GM23248 (cell line): ENCODE measurements around the gene PTGFRN. TPM values are rescaled to one million over a fixed set of nuclear protein-coding genes. Genes with fewer than 3 reads are reported as not detected.
A peak's percentile ranks its signal among the peaks of the same experiment; 100 is the strongest.
"Not testable (repeated sequence)": the region's sequence is repeated elsewhere in the genome, so short reads cannot be mapped to it uniquely, and the experiment has no call there.

Experiments used
- DNase-seq: peaks from one replicate; pipeline ENCODE4 v3.0.0-alpha.2; 2015
- H2AFZ ChIP-seq: fragments of 200-600 bp; sonication (generic); 2 replicates; pipeline ENCODE4 v1.6.1; 2016; ENCODE audit warnings: antibody characterized with exemption
- H3F3A ChIP-seq: fragments of 200-600 bp; sonication (generic); 2 replicates; pipeline ENCODE4 v1.6.1; 2016; ENCODE audit warnings: mild to moderate bottlenecking, antibody characterized with exemption, mixed run types; ENCODE audit not compliant: insufficient read depth
- H3K27ac ChIP-seq: fragments of 200-600 bp; sonication (generic); 2 replicates; pipeline ENCODE4 v1.5.1; 2016; ENCODE audit warnings: mild to moderate bottlenecking
- H3K27me3 ChIP-seq: fragments of 200-600 bp; sonication (generic); replicated peaks from 2 replicates; pipeline ENCODE4 v1.6.1; 2016; ENCODE audit warnings: mild to moderate bottlenecking; ENCODE audit not compliant: insufficient read depth
- H3K36me3 ChIP-seq: fragments of 200-600 bp; sonication (generic); 2 replicates; pipeline ENCODE4 v1.6.1; 2016; ENCODE audit warnings: low read depth, mild to moderate bottlenecking
- H3K4me1 ChIP-seq: fragments of 200-600 bp; sonication (generic); 2 replicates; pipeline ENCODE4 v1.6.1; 2016; ENCODE audit warnings: mild to moderate bottlenecking; ENCODE audit not compliant: insufficient read depth
- H3K4me2 ChIP-seq: fragments of 200-600 bp; sonication (generic); one replicate; pipeline ENCODE4 v1.6.1; 2016; ENCODE audit warnings: mild to moderate bottlenecking; ENCODE audit not compliant: unreplicated experiment
- H3K4me3 ChIP-seq: fragments of 200-600 bp; sonication (generic); 2 replicates; pipeline ENCODE4 v1.5.1; 2016; ENCODE audit warnings: mild to moderate bottlenecking
- H3K79me2 ChIP-seq: fragments of 200-600 bp; sonication (generic); 2 replicates; pipeline ENCODE4 v1.6.1; 2016; ENCODE audit warnings: mild to moderate bottlenecking; ENCODE audit not compliant: insufficient read depth
- H3K9ac ChIP-seq: fragments of 200-600 bp; sonication (generic); 2 replicates; pipeline ENCODE4 v1.6.1; 2016; ENCODE audit warnings: mild to moderate bottlenecking
- H3K9me2 ChIP-seq: fragments of 200-600 bp; sonication (generic); 2 replicates; pipeline ENCODE4 v1.6.1; 2016; ENCODE audit warnings: mixed run types, mild to moderate bottlenecking, moderate library complexity; ENCODE audit not compliant: insufficient read depth
- H3K9me3 ChIP-seq: fragments of 200-600 bp; sonication (generic); one replicate; pipeline ENCODE4 v1.6.1; 2017; ENCODE audit warnings: low read depth
- H4K20me1 ChIP-seq: fragments of 200-600 bp; sonication (generic); 2 replicates; pipeline ENCODE4 v1.6.0; 2016; ENCODE audit not compliant: insufficient read depth
- EZH2 ChIP-seq: fragments of 200-600 bp; sonication (generic); IDR thresholded peaks from 2 replicates; pipeline ENCODE4 v1.6.1; 2018; ENCODE audit warnings: antibody characterized with exemption, mild to moderate bottlenecking; ENCODE audit not compliant: insufficient read depth, poor library complexity, severe bottlenecking
- EZH2phosphoT487 ChIP-seq: fragments of 200-600 bp; sonication (generic); IDR thresholded peaks from 2 replicates; pipeline ENCODE4 v1.6.1; 2018; ENCODE audit warnings: antibody characterized with exemption, moderate library complexity, mild to moderate bottlenecking, low read depth; ENCODE audit not compliant: insufficient read depth
- WGBS, 2 experiments: methylation state at CpG; one replicate each; pipeline ENCODE4 v1.1.6; 2015 to 2017; ENCODE audit warnings: low lambda C conversion rate in 2 of 2, low coverage in 1 of 2; ENCODE audit errors: missing lambda C conversion rate in 2 of 2; 5-methylcytosine and 5-hydroxymethylcytosine counted together
- in situ Hi-C: fragments of 300-500 bp; cut with MboI; formaldehyde crosslinking; loops from 2 replicates; pipeline ENCODE4 v1.15.0; 2020
- polyA plus RNA-seq: library from polyadenylated mRNA; unstranded; fragments of >200 nt; fragmentation: Nextera tagmentation; extraction: Ambion mirVana; gene quantifications from 2 replicates; pipeline ENCODE4 v1.2.1, GENCODE V29; 2016
- total RNA-seq: library from RNA; depleted of rRNA; stranded (reverse); fragments of >200 nt; shearing (Covaris generic); gene quantifications from 2 replicates; pipeline ENCODE4 v1.2.3, GENCODE V29; 2014

Gene PTGFRN
- total and polyA plus RNA-seq, 2 experiments from 2014 or later = 14.7 to 25.7 TPM

DNA sequence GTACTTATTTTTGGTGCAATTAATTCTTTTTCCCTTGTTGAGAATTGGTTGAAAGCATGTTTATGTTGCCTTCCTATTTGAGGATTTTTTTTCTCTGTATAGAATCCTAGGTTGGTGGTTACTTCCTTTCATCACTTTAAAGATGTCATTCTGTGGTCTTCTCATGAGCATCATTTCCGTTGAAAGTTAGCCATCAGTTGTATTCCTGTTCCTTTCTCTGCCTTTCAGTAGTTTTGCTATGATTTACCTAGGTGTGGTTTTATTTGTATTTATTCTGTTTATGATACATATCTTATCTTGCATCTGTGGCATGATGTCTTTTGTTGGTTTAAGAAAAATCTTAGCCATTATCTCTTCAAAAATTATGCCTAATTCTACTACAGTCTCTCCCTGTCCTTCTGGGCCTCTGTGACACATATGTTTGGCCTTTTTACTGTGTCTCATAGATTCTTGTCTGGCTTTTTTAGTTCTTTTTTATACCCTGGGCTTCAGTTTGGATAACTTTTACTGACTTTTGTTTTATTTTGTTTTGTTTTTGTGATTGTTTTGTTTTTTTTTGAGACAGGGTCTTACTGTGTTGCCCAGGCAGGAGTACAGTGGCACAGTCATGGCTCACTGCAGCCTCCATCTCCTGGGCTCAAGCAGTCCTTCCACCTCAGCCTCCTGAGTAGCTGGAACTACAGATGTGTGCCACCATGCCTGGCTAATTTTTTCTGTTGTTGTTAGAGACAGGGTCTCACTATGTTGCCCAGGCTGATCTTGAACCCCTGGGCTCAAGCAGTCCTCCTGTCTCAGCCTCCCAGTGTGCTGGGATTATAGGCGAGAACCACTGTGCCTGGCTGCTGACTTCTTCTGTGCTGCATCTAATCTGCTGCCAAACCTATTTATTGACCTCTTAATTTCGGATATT is 24.1 kb downstream of the PTGFRN start:
- Histone ChIP-seq H3K4me1 (0 out of 2 replicates have a peak, but pooled peaks cover 8% of the 10 kb centered on the region), H3K4me3 (no peak overlapping the region), H3K79me2 (no peaks in the 10 kb centered on the region), H3K4me2 (no peak overlapping the region), H3K9me2 (no peaks in the 10 kb centered on the region), H3K27ac (no peak overlapping the region), H3K36me3 (no peaks in the 10 kb centered on the region), H3K27me3 (no peaks in the 10 kb centered on the region), H4K20me1 (no peaks in the 10 kb centered on the region), H2AFZ (no peak overlapping the region), H3F3A (peaks cover 3% of the 10 kb centered on the region; the same call in 1 of the 2 replicates), H3K9me3 (no peaks in the 10 kb centered on the region), H3K9ac (no peak overlapping the region)
- TF ChIP-seq EZH2phosphoT487 (no peak), EZH2 (no peak)
- WGBS, 2 experiments = 93 to 97% methylated on average over 3 of the region's 3 CpGs
- in situ Hi-C loops = no loop called here
- DNase-seq = peak; percentile 9

DNA sequence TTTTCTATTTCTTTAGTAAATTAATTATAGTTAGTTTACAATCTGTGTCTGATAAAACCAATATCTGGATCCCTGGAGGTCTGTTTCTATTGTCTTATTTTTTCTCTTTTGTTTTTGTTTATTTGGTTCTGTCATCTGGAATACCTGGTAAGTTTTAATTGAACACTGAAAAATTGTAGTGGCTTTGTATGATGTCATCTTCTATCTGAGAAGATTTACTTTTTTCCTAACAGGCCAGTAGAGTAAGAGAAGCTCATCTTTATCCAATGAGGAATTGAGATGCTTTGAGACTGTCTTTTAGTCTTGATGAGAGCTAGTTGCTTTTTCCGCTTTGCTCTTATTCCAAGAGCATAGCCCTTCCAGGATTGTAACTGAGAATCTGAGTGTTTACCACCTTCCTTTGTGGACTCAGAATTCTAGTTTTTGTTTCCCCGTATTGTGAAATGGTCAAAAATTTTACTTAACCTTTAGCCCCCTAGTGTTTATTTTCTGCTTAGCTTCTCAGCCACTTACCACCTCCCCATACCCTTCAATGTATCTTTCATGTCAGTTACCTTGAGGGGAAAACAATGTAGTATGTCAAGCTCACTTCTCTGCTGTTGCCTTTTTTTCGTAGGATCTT is 25.0 kb downstream of the PTGFRN start:
- Histone ChIP-seq H3F3A (no peaks in the 10 kb centered on the region), H3K4me1 (0 out of 2 replicates have a peak, but pooled peaks cover 7% of the 10 kb centered on the region), H3K79me2 (no peaks in the 10 kb centered on the region), H3K4me3 (no peak overlapping the region), H3K4me2 (no peak overlapping the region), H3K27ac (no peak overlapping the region), H3K9me3 (no peaks in the 10 kb centered on the region), H4K20me1 (no peaks in the 10 kb centered on the region), H3K9ac (no peak overlapping the region), H2AFZ (no peak overlapping the region), H3K27me3 (no peaks in the 10 kb centered on the region), H3K9me2 (no peaks in the 10 kb centered on the region), H3K36me3 (no peaks in the 10 kb centered on the region)
- WGBS, 2 experiments = 64 to 76% methylated on average over 3 of the region's 3 CpGs
- in situ Hi-C loops = no loop called here
- TF ChIP-seq EZH2phosphoT487 = no peak
- no peak for TF ChIP-seq EZH2
- DNase-seq = no peak

DNA sequence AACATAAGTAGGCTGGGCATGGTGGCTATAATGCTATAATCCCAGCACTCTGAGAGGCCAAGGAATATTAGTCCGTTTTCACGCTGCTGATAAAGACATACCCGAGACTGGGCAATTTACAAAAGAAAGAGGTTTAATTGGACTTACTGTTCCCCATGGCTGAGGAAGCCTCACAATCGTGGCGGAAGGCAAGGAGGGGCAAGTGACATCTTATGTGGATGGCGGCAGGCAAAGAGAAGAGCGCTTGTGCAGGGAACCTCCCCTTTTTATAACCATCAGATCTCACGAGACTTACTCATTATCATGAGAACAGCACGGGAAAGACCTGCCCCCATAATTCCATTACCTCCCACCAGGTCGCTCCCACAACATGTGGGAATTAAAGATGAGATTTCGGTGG is 28.5 kb downstream of the PTGFRN start:
- no peaks in the 10 kb centered on the region for H3K9me2 ChIP-seq
- H3K36me3 ChIP-seq = no peaks in the 10 kb centered on the region
- H3K9me3 ChIP-seq = no peaks in the 10 kb centered on the region
- H3K9ac ChIP-seq = no peak overlapping the region
- H4K20me1 ChIP-seq = no peaks in the 10 kb centered on the region
- H3K27me3 ChIP-seq = no peaks in the 10 kb centered on the region
- 85 to 90% methylated on average over 11 of the region's 11 CpGs for WGBS, 2 experiments
- no peak overlapping the region for H3K4me2 ChIP-seq
- DNase-seq = no peak
- TF ChIP-seq EZH2 = no peak
- TF ChIP-seq EZH2phosphoT487 = no peak
- in situ Hi-C loops = no loop called here
- H3K79me2 ChIP-seq = no peaks in the 10 kb centered on the region
- 0 out of 2 replicates have a peak, but pooled peaks cover 7% of the 10 kb centered on the region for H3K4me1 ChIP-seq
- no peak overlapping the region for H2AFZ ChIP-seq
- H3F3A ChIP-seq = no peaks in the 10 kb centered on the region
- H3K4me3 ChIP-seq = no peak overlapping the region
- H3K27ac ChIP-seq = no peak overlapping the region

DNA sequence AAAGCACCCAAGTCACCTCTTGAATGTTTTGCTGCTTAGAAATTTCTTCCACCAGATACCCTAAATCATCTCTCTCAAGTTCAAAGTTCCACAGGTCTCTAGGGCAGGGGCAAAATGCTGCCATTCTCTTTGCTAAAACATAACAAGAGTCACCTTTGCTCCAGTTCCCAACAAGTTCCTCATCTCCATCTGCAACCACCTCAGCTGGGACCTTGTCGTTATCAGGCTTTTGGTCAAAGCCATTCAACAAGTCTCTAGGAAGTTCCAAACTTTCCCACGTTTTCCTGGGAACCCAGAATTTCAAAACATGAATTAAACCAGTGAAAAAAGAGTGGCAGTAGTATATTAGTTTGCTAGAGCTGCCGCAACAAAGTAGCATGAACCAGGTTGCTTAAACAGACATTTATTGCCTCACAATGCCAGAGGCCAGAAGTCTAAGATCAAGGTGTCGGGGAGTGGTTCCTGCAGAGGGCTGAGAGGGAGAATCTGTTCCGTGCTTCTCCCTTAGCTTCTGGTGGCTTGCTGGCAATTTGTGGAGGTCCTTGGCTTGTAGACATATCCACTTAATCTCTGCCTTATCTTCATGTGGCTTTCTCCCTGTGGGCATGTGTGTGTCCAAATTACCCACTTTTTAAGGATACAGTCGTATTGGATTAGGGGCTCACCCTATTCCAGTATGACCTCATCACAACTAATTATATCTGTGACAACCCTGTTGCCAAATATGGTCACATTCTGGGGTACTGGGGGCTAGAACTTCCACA is 30.2 kb downstream of the PTGFRN start:
- 81 to 82% methylated on average over 6 of the region's 6 CpGs for WGBS, 2 experiments
- H4K20me1 ChIP-seq, H3K79me2 ChIP-seq, H3K36me3 ChIP-seq, H3K4me3 ChIP-seq, H3K9me2 ChIP-seq, in situ Hi-C loops, H3F3A ChIP-seq, H3K27ac ChIP-seq, H3K9ac ChIP-seq, H3K4me2 ChIP-seq, H2AFZ ChIP-seq, H3K4me1 ChIP-seq, H3K9me3 ChIP-seq, H3K27me3 ChIP-seq, DNase-seq: not testable (repeated sequence)
